ENCODE data around the gene ANAPC5.

Gene ANAPC5

GRCh38 chr12:121261398-121261797 is 90.8 kb downstream of the ANAPC5 start:
- H3K79me2 ChIP-seq (ENCODE audit: low read length) = no peaks in the 10 kb centered on the region
- TF ChIP-seq EZH2phosphoT487 (IDR thresholded peaks at IDR 0.05; ENCODE audit: low read depth) = no peak
- TF ChIP-seq CTCF (IDR thresholded peaks at IDR 0.05; ENCODE audit: low read depth, low read length) = no peak
- no peaks in the 10 kb centered on the region for H4K20me1 ChIP-seq (ENCODE audit: insufficient read depth, low read length)
- no peaks in the 10 kb centered on the region for H3K9me3 ChIP-seq (ENCODE audit: insufficient read depth, low read length)
- H3K27me3 ChIP-seq (ENCODE audit: low read depth, low read length) = no peaks in the 10 kb centered on the region
- H3K4me3 ChIP-seq (ENCODE audit: low read length) = no peak overlapping the region
- H3K9ac ChIP-seq (ENCODE audit: low read length) = no peak overlapping the region
- no peak overlapping the region for H2AFZ ChIP-seq (ENCODE audit: low read depth, low read length)
- no peaks in the 10 kb centered on the region for H3K4me1 ChIP-seq (ENCODE audit: low read length)
- H3K27ac ChIP-seq (ENCODE audit: low read length) = no peak overlapping the region
- H3K4me2 ChIP-seq (ENCODE audit: low read length) = no peak overlapping the region
- H3K36me3 ChIP-seq (replicated peaks; ENCODE audit: low read depth, low read length) = peaks cover 11% of the 10 kb centered on the region

GRCh38 chr12:121260091-121260490 is 92.1 kb downstream of the ANAPC5 start:
- Histone ChIP-seq H4K20me1 (ENCODE audit: insufficient read depth, low read length) (no peaks in the 10 kb centered on the region), H3K27me3 (ENCODE audit: low read depth, low read length) (no peaks in the 10 kb centered on the region), H3K9me3 (ENCODE audit: insufficient read depth, low read length) (no peaks in the 10 kb centered on the region), H3K79me2 (ENCODE audit: low read length) (no peaks in the 10 kb centered on the region), H3K4me1 (ENCODE audit: low read length) (no peaks in the 10 kb centered on the region), H3K4me2 (ENCODE audit: low read length) (no peak overlapping the region), H3K36me3 (replicated peaks; ENCODE audit: low read depth, low read length) (peaks cover 8% of the 10 kb centered on the region), H3K27ac (ENCODE audit: low read length) (no peak overlapping the region), H3K9ac (ENCODE audit: low read length) (no peak overlapping the region), H3K4me3 (ENCODE audit: low read length) (no peak overlapping the region), H2AFZ (ENCODE audit: low read depth, low read length) (no peak overlapping the region)
- TF ChIP-seq CTCF (IDR thresholded peaks at IDR 0.05; ENCODE audit: low read depth, low read length) = no peak
- TF ChIP-seq EZH2phosphoT487 (IDR thresholded peaks at IDR 0.05; ENCODE audit: low read depth) = no peak

GRCh38 chr12:121259074-121259473 is 93.1 kb downstream of the ANAPC5 start:
- Histone ChIP-seq H3K79me2 (ENCODE audit: low read length) (no peaks in the 10 kb centered on the region), H3K27me3 (ENCODE audit: low read depth, low read length) (no peaks in the 10 kb centered on the region), H3K9me3 (ENCODE audit: insufficient read depth, low read length) (no peaks in the 10 kb centered on the region), H4K20me1 (ENCODE audit: insufficient read depth, low read length) (no peaks in the 10 kb centered on the region), H3K4me2 (ENCODE audit: low read length) (no peak overlapping the region), H3K4me3 (ENCODE audit: low read length) (no peak overlapping the region), H3K9ac (ENCODE audit: low read length) (no peak overlapping the region), H2AFZ (ENCODE audit: low read depth, low read length) (no peak overlapping the region), H3K27ac (ENCODE audit: low read length) (no peak overlapping the region), H3K36me3 (replicated peaks; ENCODE audit: low read depth, low read length) (peaks cover 14% of the 10 kb centered on the region), H3K4me1 (ENCODE audit: low read length) (no peaks in the 10 kb centered on the region)
- no peak for TF ChIP-seq EZH2phosphoT487 (IDR thresholded peaks at IDR 0.05; ENCODE audit: low read depth)
- no peak for TF ChIP-seq CTCF (IDR thresholded peaks at IDR 0.05; ENCODE audit: low read depth, low read length)
